ENCODE data around the gene PKP4. TPM values are rescaled to one million over a fixed set of nuclear protein-coding genes. Genes with fewer than 3 reads are reported as not detected.
"Not testable (repeated sequence)": the region's sequence is repeated elsewhere in the genome, so short reads cannot be mapped to it uniquely, and the experiment has no call there.

PKP4 gene, protein sequence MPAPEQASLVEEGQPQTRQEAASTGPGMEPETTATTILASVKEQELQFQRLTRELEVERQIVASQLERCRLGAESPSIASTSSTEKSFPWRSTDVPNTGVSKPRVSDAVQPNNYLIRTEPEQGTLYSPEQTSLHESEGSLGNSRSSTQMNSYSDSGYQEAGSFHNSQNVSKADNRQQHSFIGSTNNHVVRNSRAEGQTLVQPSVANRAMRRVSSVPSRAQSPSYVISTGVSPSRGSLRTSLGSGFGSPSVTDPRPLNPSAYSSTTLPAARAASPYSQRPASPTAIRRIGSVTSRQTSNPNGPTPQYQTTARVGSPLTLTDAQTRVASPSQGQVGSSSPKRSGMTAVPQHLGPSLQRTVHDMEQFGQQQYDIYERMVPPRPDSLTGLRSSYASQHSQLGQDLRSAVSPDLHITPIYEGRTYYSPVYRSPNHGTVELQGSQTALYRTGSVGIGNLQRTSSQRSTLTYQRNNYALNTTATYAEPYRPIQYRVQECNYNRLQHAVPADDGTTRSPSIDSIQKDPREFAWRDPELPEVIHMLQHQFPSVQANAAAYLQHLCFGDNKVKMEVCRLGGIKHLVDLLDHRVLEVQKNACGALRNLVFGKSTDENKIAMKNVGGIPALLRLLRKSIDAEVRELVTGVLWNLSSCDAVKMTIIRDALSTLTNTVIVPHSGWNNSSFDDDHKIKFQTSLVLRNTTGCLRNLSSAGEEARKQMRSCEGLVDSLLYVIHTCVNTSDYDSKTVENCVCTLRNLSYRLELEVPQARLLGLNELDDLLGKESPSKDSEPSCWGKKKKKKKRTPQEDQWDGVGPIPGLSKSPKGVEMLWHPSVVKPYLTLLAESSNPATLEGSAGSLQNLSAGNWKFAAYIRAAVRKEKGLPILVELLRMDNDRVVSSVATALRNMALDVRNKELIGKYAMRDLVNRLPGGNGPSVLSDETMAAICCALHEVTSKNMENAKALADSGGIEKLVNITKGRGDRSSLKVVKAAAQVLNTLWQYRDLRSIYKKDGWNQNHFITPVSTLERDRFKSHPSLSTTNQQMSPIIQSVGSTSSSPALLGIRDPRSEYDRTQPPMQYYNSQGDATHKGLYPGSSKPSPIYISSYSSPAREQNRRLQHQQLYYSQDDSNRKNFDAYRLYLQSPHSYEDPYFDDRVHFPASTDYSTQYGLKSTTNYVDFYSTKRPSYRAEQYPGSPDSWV
- 10 to 100 TPM; 44.7 to 56.5 TPM for total RNA-seq
- long read RNA-seq, donor 1, partial matches to known transcripts: 5 of 10 reads
- long read RNA-seq, donor 1, other reads (novel, unspliced or antisense): 5 of 10 reads
- long read RNA-seq, donor 2, partial matches to known transcripts: 38 of 56 reads
- long read RNA-seq, donor 2, other reads (novel, unspliced or antisense): 17 of 56 reads

DNA sequence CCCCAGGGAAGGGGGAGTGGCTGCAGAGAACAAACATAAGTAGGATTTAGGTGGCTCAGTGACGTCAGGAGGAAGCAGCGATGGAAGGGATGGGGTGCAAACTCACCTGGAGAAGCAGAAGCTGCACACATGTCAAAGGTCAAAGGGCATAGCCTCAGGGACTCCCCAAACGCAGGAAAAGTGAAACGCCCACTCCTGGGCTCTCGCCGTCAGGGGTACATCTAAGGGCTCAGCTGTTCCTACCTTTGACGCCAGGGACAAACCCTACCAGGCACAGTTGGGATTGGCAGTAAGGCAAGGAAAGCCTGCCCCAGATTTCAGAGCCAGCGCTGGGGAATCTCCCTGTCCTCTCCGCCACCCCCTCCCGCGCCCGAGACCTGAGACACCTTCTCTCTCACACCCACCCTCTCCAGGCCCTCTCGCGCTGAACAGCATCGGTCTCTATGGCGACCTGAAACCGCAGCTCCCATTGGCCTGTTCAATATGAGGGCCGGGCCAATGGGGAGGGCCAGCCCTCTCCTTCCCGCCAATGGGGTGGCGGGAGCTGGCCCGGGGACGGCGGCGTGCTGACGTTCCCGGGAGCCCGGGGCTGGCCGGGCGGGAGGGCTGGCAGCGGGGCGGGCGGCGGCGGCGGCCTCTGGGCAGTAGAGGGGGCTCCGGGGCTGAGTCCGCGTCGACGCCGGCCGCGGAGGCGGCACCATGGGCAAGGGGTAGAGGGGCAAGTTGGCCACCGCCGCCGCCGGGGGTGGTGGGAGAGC is at the start of gene PKP4, which contains the start of gene CCDC148:
PKP4 (plus strand) TSS at position 644 of the 758 bp plus-strand sequence. CDS start 76,233 bp downstream, outside the sequence.
CCDC148 (minus strand) TSS at position 445 of the 758 bp plus-strand sequence; CDS start at position 131, 314 bp downstream.
- intact Hi-C loops (cut with DNase I): no loop called here
- peak; percentile 95 for DNase-seq (ENCODE audit: low spot score)

DNA sequence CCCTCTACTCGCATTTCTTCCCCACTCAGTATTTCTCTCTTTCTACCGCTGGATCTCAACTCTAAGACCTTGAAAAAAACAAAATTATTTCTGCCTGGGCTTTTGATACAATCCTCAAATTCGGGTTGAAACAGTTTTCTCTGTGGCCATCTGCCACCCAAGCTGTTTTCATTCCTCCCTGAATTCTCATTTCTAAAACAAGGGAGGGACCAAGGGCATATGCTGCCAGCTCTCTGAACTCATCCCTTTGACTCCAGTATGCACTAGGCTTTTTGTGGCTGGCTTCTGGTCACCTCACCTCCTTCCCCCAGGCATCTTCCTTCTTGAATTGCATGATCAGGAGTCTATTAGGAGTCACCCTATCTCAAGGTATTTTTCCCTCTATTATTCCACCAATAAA is 49.7 kb upstream of the PKP4 start:
- intact Hi-C loops (cut with DNase I): no loop called here

DNA sequence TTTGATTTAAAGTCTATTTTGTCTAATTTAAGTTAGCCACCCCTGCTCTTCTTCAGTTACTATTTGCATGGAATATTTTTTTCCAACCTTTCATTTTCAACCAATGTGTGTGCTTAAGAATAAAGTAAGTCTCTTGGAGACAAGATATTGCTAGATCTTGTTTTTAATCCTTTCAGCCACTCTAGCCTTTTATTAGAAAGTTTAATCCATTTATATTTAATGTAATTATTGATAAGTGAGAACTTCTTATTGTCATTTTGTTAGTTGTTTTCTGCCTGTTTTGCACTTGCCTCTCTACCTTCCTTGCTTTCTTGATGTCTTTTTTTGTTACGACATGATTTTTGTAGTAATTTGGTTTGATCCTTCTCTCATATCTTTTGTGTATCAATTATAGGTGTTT is 46.6 kb upstream of the PKP4 start:
- DNase-seq (ENCODE audit: low spot score): no peak
- intact Hi-C loops (cut with DNase I): loop anchor here in 1 of 2 donors (5.0 kb wide), 1 partner anchor 517 kb away; no protein-coding TSS in a partner anchor

More for the DNA sequence above, 49.7 kb upstream of the PKP4 start:
- DNase-seq (ENCODE audit: low spot score): no peak

DNA sequence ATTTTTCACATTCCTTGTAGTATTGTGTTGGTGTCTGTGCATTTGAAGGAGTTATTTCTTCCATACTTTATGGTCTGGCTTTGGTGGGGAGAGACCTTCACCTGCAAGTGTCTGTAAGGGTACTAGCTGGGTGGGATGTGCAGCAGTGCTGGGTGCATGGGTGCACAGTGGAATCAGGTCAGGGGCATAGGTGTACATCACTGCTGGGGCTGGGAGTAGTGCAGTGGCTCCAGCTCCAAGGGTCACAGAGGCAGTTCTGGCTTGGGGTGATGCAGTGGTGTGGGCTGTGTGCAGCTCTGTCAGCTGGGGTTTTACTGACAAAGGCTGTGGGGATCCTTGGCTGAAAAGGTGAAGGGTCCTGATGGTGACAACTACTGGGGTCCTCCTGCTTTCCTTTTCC is 45.0 kb upstream of the PKP4 start:
- intact Hi-C loops (cut with DNase I): loop anchor here in 1 of 2 donors (5.0 kb wide), 1 partner anchor 516 kb away; no protein-coding TSS in a partner anchor
- DNase-seq (ENCODE audit: low spot score): no peak

DNA sequence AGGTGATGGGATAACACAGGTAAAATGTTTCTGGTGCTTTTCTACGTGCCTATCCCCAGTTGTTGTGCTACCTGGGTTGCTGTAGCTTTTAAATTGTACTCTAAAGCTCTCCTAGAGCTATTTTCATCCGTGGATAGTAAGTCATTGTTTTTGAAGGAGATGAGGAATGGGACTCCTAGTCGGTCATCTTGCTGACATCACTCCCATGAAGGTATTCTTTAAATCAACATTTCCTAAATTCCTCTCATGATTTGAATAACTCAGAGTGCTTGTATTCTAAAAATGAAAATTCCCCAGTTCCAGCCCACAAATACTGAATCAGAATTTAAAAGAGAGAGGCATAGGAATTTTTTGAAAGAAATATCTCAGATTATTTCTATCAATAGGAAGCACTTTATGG is 44.5 kb upstream of the PKP4 start:
- DNase-seq (ENCODE audit: low spot score): no peak
- intact Hi-C loops (cut with DNase I): loop anchor here in 1 of 2 donors (5.0 kb wide), 1 partner anchor 515 kb away; no protein-coding TSS in a partner anchor

DNA sequence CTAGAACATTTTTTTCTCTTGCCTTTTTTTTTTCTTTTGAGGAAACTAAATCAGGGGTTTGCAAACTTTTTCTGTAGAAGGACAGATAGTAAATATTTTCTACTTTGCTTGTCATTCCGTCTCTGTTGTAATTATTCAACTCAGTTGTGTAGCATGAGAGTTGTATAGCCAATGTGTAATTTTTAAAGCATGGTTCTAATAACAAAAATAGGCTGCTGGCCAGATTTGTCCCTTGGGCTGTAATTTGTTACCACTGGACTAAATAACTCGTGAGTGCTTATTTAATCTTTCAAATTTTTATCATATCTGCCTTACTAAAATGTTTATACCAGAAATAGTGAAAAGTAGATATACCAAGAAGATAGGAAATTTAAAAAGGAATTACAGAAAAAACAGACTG is 43.2 kb upstream of the PKP4 start:
- no peak for DNase-seq (ENCODE audit: low spot score)
- intact Hi-C loops (cut with DNase I): loop anchor here in 1 of 2 donors (5.0 kb wide), 1 partner anchor 514 kb away; no protein-coding TSS in a partner anchor

DNA sequence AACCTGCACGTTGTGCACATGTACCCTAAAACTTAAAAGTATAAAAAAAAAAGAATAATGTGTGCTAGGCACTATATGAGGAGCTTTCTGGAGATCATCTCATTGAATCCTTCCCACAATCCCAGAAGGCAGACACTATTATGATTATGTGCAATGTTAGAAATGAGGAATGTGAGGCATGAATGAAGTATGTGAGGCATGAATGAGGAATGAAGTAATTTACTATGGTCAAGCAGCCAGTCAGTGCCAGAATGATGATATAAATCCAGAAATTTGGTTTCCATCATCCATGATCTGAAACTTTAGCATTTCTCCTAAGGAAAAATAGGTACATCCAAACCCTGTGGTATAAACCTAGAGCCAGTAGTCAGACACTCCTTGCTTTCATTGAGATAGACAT is 42.2 kb upstream of the PKP4 start:
- DNase-seq (ENCODE audit: low spot score): no peak
- intact Hi-C loops (cut with DNase I): loop anchor here in 1 of 2 donors (5.0 kb wide), 1 partner anchor 513 kb away; no protein-coding TSS in a partner anchor

DNA sequence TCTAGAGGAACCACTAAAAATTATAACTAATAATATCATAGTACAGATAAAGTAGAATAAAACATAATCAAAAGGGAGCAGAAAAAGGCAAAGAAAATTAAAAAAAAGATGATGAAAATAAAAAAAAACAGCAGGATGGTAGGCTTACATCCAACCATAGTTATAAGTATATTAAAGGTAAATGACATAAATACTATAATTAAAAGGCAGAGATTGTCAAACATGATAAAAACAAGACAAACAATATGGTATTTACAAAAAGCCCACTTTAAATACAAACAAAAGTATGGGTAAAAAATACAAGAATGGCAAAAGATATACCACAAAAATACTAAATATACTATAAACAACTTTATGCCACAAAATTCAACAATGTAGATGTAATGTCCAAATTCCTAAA is 24.6 kb upstream of the PKP4 start:
- DNase-seq (ENCODE audit: low spot score): no peak
- intact Hi-C loops (cut with DNase I): no loop called here

DNA sequence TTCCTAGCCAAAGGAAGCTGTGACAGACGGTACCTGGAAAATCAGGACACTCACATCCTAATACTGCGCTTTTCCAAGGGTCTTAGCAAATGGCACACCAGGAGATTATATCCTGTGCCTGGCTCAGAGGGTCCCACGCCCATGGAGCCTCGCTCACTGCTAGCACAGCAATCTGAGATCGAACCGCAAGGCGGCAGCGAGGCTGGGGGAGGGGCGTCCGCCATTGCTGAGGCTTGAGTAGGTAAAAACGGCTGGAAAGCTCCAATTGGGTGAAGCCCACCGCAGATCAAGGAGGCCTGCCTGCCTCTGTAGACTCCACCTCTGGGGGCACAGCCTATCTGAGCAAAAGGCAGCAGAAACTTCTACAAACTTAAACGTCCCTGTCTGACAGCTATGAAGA is 23.0 kb upstream of the PKP4 start:
- DNase-seq (ENCODE audit: low spot score); intact Hi-C loops (cut with DNase I): not testable (repeated sequence)

DNA sequence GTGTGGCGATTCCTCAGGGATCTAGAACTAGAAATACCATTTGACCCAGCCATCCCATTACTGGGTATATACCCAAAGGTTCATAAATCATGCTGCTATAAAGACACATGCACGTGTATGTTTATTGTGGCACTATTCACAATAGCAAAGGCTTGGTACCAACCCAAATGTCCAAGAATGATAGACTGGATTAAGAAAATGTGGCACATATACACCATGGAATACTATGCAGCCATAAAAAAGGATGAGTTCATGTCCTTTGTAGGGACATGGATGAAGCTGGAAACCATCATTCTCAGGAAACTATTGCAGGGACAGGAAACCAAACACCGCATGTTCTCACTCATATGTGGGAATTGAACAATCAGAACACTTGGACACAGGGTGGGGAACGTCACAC is 17.7 kb upstream of the PKP4 start:
- intact Hi-C loops (cut with DNase I); DNase-seq (ENCODE audit: low spot score): not testable (repeated sequence)

DNA sequence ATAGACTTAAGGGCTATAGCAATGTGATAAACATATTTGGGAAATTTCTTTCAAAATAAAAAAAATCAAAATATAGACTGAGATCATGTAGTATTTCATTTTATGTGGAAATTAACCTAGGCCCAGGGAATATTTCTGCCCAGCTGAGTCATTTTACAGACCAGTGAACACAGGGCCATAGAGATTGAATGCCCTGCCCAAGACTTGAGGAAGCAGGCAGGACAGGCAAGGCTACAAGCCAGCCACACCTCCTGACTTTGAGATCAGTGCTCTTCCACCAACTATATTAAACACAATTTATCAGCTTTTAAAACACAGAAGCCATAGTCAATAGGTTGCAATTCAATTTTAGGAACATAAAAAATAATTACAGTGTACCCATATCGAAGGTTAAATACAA is 13.1 kb upstream of the PKP4 start:
- intact Hi-C loops (cut with DNase I): no loop called here
- DNase-seq (ENCODE audit: low spot score): no peak

DNA sequence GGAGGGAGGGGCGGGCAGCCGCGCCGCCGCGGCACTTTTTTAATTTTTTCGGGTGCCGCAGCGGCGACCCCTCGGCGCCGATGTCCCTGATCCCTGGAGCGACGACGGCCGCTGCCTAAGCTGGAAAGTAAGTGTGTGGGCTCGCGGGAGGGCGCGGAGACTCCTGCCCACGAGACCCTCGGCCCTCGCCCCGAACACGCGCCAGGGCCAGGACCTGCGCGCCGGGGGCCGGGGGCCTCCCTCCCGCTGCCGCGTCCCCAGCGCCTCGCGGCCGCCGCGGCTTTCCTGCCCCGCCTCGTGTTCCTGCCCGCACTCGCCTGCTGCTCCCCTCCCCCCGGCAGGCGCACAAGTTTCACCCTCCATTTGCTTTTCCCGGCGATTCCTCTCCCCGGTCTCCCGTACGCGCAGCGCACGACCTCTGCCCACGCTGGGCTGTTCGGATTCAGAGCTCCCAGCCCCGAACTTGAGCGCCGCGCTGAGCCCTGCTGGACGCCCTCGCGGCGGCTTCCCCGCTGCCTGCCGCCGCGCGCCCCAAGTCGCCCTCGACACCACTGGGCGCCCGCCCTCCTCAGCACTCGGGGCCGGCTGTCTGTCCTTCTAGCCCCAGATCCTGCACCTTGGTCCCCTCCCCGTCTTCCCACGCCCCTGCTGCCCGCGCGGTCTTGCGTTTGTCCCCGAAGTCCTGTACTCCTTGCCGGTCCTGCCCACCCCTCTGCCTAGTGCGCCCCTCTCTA is 507 bp downstream of the PKP4 start:
- DNase-seq (ENCODE audit: low spot score): peak; percentile 89
- intact Hi-C loops (cut with DNase I): no loop called here

DNA sequence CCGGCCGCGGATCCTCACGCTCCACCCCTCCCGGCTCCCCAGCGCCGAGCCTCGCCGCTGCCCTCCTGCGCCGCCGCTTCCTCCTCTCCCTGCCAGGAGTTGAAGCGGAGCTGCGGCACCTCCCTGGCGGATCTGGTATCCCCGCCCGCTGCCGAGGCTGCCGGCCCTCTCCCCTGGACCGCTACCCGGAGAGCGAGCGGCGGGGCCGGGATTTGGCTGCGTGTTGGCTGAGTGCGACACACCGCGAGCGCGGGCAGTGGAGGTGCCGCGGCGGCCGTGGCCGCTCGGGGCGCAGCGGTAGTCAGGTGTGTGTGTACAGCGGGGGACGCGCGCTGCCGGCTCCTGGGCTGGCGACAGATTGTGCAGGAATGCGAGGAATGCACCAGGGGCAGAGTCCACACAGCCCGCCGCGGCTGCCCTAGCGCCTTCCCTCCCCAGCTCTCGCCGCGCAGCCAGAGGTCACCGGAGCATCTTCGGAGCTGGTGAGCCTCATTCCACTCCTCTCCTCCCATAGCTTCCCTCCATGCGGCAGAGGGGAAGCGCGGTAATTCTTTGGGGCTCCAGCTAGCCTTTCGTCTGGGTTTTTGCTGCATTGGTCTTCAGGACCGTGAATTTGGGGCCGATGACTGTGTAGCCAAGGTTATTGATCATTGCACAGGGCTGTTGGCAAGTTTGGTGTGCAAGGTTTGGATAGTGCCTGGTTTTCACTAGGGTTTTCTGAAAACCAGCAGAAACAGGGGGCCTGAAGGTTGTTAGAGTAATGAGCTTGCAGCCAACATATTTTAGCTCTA is 1.3 kb downstream of the PKP4 start:
- DNase-seq (ENCODE audit: low spot score): no peak

DNA sequence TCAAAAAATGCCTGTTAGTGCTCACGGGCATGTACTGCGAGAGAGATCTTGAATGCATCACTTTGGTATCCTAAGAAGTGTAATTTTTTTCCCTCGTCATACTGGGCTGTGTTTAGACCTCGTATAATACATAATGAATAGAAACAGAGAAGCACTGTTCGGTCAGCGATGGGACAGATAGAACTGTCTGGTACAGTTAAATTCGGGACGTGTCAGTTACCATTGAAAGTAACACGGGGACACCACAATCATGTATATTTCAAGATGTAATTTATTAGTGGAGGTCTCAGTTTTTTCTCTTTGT is 1.8 kb downstream of the PKP4 start:
- intact Hi-C loops (cut with DNase I): no loop called here
- DNase-seq (ENCODE audit: low spot score): no peak

More for the DNA sequence above, 1.3 kb downstream of the PKP4 start:
- intact Hi-C loops (cut with DNase I): no loop called here

DNA sequence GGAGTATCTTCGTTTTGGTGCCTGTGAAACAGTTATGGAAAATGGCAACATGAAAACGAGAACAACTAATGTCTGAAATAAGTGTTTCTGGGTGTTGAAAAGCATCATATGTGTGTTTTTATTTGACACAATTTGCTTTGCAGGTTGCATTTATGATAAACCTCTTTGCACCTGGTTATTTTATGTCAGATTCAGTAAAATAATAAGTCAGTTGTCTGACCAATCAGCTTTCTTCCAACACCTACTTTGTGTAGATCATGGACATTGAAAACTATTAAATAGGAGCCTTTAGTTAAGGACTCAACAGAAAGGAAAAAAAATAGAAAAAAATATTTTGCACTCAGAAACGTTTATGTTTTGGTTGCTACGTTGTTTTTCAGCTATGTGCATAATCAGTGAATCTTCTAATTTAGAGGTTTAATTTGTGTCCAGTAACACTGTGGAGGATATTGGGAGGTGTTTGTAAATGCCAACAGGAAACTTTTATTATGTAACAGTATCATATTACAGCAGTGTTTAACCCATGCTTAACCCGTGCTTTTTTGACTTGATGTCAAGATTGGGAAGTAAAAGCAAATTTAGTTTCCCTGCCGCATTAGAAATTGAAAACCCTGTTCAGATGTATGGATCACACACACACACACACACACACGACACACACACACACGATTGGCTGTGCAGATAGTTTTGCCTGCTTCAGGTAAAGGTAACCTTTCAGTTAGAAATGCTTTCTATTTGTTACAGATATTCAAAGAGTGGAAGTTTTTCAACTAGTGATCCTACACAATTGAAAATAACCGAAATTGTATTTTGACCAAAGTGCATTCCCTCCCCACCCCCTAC is 2.6 kb downstream of the PKP4 start:
- intact Hi-C loops (cut with DNase I): no loop called here
- no peak for DNase-seq (ENCODE audit: low spot score)

All from posterior vena cava (tissue), 2 donors.